Adrenal gland (tissue), 12 donors: ENCODE data around the gene MBP. TPM values are rescaled to one million over a fixed set of nuclear protein-coding genes. Genes with fewer than 3 reads are reported as not detected.

ENCODE experiments used
- DNase-seq, 7 donors: peaks; one replicate each; pipeline ENCODE4 v3.0.0-alpha.2; 2019 to 2020
- H3K27ac ChIP-seq, 5 donors: fragments of 200-600 bp; sonication (generic) in 4 of 5; 1 replicate in 3 of 5; 2 replicates in 2 of 5; pipeline versions ENCODE4 v1.5.1 to v1.8.0; 2016 to 2020; ENCODE audit warnings: mild to moderate bottlenecking in 1 of 5
- H3K27me3 ChIP-seq: fragments of 200-600 bp; 2 replicates; pipeline ENCODE4 v1.8.0; 2021
- H3K36me3 ChIP-seq, 2 donors: fragments of 200-600 bp; replicated peaks in 1 of 2; 1 replicate in 1 of 2; 2 replicates in 1 of 2; pipeline versions ENCODE4 v1.5.1 to v1.8.0; 2018 to 2022
- H3K4me1 ChIP-seq, 2 donors: fragments of 200-600 bp; replicated peaks in 1 of 2; 1 replicate in 1 of 2; 2 replicates in 1 of 2; pipeline versions ENCODE4 v1.5.1 to v1.8.0; 2018 to 2021
- H3K4me3 ChIP-seq, 4 donors: fragments of 200-600 bp; sonication (generic) in 3 of 4; one replicate each; pipeline ENCODE4 v1.5.1; 2016 to 2018
- H3K9me3 ChIP-seq, 3 donors: fragments of 200-600 bp; sonication (generic) in 1 of 3; replicated peaks in 1 of 3; 1 replicate in 2 of 3; 2 replicates in 1 of 3; pipeline versions ENCODE4 v1.5.1 to v1.8.0; 2016 to 2021
- CTCF ChIP-seq, 6 experiments: fragments of 450-650 bp in 4 of 6; fragments of 200-600 bp in 2 of 6; sonication (generic) in 1 of 6; IDR thresholded peaks; 1 replicate in 5 of 6; 2 replicates in 1 of 6; pipeline versions ENCODE4 v1.5.1 to v1.8.0; 2016 to 2021; ENCODE audit warnings: antibody characterized with exemption in 6 of 6, mild to moderate bottlenecking in 2 of 6, moderate library complexity in 1 of 6
- POLR2A ChIP-seq, 2 donors: fragments of 450-650 bp; IDR thresholded peaks; one replicate each; pipeline ENCODE4 v1.6.1; 2017; ENCODE audit warnings: antibody characterized with exemption in 2 of 2, mild to moderate bottlenecking in 2 of 2, moderate library complexity in 1 of 2
- WGBS, 4 donors: extraction: QIAGEN DNeasy Blood & Tissue Kit in 2 of 4; methylation state at CpG; one replicate each; pipeline versions ENCODE4 v1.1.5 to v1.1.7; 2013 to 2017; 5-methylcytosine and 5-hydroxymethylcytosine counted together
- intact Hi-C, 2 donors: fragments of 100-400 bp; cut with DNase I; formaldehyde crosslinking; loops; one replicate each; pipeline versions ENCODE4 v1.14.1 to v1.15.0; 2022 to 2023
- polyA plus RNA-seq, 3 donors: library from polyadenylated mRNA; stranded (reverse); fragments of 200-250 nt in 2 of 3; fragments of 350-450 nt in 1 of 3; fragmentation: Illumina TruSeq in 1 of 3; extraction: RNeasy Lipid Tissue Mini Kit (QIAGEN cat#74804) in 1 of 3; gene quantifications; one replicate each; pipeline ENCODE4 v1.2.3, GENCODE V29; 2013 to 2014
- total RNA-seq, 9 donors: library from RNA; depleted of rRNA in 4 of 9; stranded (reverse); fragments of >200 nt in 4 of 9; fragments of 120-200 nt in 1 of 9; fragmentation: NEBNext Ultra II Directional in 1 of 9; extraction: Animal tissue kit (Norgen Biotek cat#: 25700) in 1 of 9; gene quantifications; one replicate each; pipeline versions ENCODE4 v1.1.0 to v1.2.4, GENCODE V29; 2013 to 2023
- donor health status: healthy with polysubstance abuse.
- donor health status: Bipolar disorder and iron deficiency.
- donor health status: DM: yes; HTN: yes; CAD: no.
- donor health status: DM: no; HTN: no; CAD: no.
- donor health status: DM: no; HTN: no; CAD: no.
- donor health status: DM: yes; HTN: yes; CAD: no.

Gene MBP
- total and polyA plus RNA-seq, 12 donors, result 1.8 to 23.7 (median 13.7) TPM

GRCh38 chr18:77095391-77096371, 36.9 kb downstream of the MBP start:
- Histone ChIP-seq H3K4me3 (no peak overlapping the region), H3K27me3 (no peaks in the 10 kb centered on the region), H3K4me1 (peaks cover 0 to 18% of the 10 kb centered on the region in 2 donors), H3K9me3 (no peaks in the 10 kb centered on the region), H3K27ac (peak overlapping the region in 2 of 5 donors; percentile 0 to 29), H3K36me3 (no peaks in the 10 kb centered on the region)
- intact Hi-C loops, result no loop called here
- WGBS, 4 donors, result 49 to 77% (median 61%) methylated on average over 13 of the region's 13 CpGs
- no peak for TF ChIP-seq POLR2A (IDR thresholded peaks at IDR 0.05)
- no peak for TF ChIP-seq CTCF (IDR thresholded peaks at IDR 0.05)
- DNase-seq, result no peak

GRCh38 chr18:77093586-77093985, 39.0 kb downstream of the MBP start:
- Histone ChIP-seq H3K4me1 (peaks cover 0 to 15% of the 10 kb centered on the region in 2 donors), H3K36me3 (no peaks in the 10 kb centered on the region), H3K27ac (no peak overlapping the region), H3K9me3 (no peaks in the 10 kb centered on the region), H3K4me3 (no peak overlapping the region), H3K27me3 (no peaks in the 10 kb centered on the region)
- 66 to 86% (median 77%) methylated on average over 12 of the region's 12 CpGs for WGBS, 4 donors
- intact Hi-C loops, result no loop called here
- TF ChIP-seq CTCF (IDR thresholded peaks at IDR 0.05) (no peak), POLR2A (IDR thresholded peaks at IDR 0.05) (no peak)
- no peak for DNase-seq

GRCh38 chr18:77093067-77093430, 39.5 kb downstream of the MBP start:
- TF ChIP-seq CTCF (IDR thresholded peaks at IDR 0.05) (no peak), POLR2A (IDR thresholded peaks at IDR 0.05) (no peak)
- no peak overlapping the region for H3K27ac ChIP-seq
- WGBS, 4 donors, result 77 to 84% (median 82%) methylated on average over 6 to 16 of the region's 16 CpGs
- no peak for DNase-seq
- H3K9me3 ChIP-seq, result no peaks in the 10 kb centered on the region
- H3K4me3 ChIP-seq, result no peak overlapping the region
- H3K4me1 ChIP-seq, result peaks cover 0 to 10% of the 10 kb centered on the region in 2 donors
- intact Hi-C loops, result no loop called here
- H3K27me3 ChIP-seq, result no peaks in the 10 kb centered on the region
- H3K36me3 ChIP-seq, result no peaks in the 10 kb centered on the region

- 87 to 91% (median 88%) methylated on average over 45 to 48 of the region's 48 CpGs for WGBS, 4 donors
- Histone ChIP-seq H3K9me3 (no peaks in the 10 kb centered on the region), H3K36me3 (no peaks in the 10 kb centered on the region), H3K4me1 (peaks cover 0 to 3% of the 10 kb centered on the region in 2 donors), H3K4me3 (no peak overlapping the region), H3K27me3 (no peaks in the 10 kb centered on the region), H3K27ac (no peak overlapping the region)
- intact Hi-C loops, result no loop called here
- TF ChIP-seq POLR2A (IDR thresholded peaks at IDR 0.05) (no peak), CTCF (IDR thresholded peaks at IDR 0.05) (no peak)
- no peak for DNase-seq
These were observed 40.2 kb downstream of the MBP start for GRCh38 chr18:77092104-77093066.
